ACC112 (cell line): Measurements from ENCODE around the gene DPH1.

Experiments used
- H2AFZ ChIP-seq: fragments of 200-600 bp; sonication (generic); one replicate; pipeline ENCODE4 v1.6.0; 2017; ENCODE audit warnings: antibody characterized with exemption, low read length; ENCODE audit not compliant: unreplicated experiment
- H3K27ac ChIP-seq: fragments of 200-600 bp; sonication (generic); 2 replicates; pipeline ENCODE4 v1.5.1; 2014; ENCODE audit warnings: low read depth, mild to moderate bottlenecking, antibody characterized with exemption, low read length, moderate library complexity
- H3K27me3 ChIP-seq: fragments of 200-600 bp; sonication (generic); 2 replicates; pipeline ENCODE4 v1.6.1; 2014; ENCODE audit warnings: mild to moderate bottlenecking, antibody characterized with exemption, low read length, moderate library complexity, mixed read lengths; ENCODE audit not compliant: insufficient read depth
- H3K36me3 ChIP-seq: fragments of 200-600 bp; sonication (generic); 2 replicates; pipeline ENCODE4 v1.6.1; 2016; ENCODE audit warnings: mild to moderate bottlenecking, antibody characterized with exemption, low read length, moderate library complexity, mixed read lengths; ENCODE audit not compliant: insufficient read depth
- H3K4me1 ChIP-seq: fragments of 200-600 bp; sonication (generic); one replicate; pipeline ENCODE4 v1.6.1; 2016; ENCODE audit warnings: low read length, mixed read lengths; ENCODE audit not compliant: insufficient read depth, unreplicated experiment, control insufficient read depth
- H3K4me3 ChIP-seq: fragments of 200-600 bp; sonication (generic); 2 replicates; pipeline ENCODE4 v1.5.1; 2014; ENCODE audit warnings: mild to moderate bottlenecking, low read depth, low read length
- H3K79me2 ChIP-seq: fragments of 200-600 bp; sonication (generic); one replicate; pipeline ENCODE4 v1.6.0; 2016; ENCODE audit warnings: low read length; ENCODE audit not compliant: control insufficient read depth, unreplicated experiment, insufficient read depth

DPH1 gene

DNA sequence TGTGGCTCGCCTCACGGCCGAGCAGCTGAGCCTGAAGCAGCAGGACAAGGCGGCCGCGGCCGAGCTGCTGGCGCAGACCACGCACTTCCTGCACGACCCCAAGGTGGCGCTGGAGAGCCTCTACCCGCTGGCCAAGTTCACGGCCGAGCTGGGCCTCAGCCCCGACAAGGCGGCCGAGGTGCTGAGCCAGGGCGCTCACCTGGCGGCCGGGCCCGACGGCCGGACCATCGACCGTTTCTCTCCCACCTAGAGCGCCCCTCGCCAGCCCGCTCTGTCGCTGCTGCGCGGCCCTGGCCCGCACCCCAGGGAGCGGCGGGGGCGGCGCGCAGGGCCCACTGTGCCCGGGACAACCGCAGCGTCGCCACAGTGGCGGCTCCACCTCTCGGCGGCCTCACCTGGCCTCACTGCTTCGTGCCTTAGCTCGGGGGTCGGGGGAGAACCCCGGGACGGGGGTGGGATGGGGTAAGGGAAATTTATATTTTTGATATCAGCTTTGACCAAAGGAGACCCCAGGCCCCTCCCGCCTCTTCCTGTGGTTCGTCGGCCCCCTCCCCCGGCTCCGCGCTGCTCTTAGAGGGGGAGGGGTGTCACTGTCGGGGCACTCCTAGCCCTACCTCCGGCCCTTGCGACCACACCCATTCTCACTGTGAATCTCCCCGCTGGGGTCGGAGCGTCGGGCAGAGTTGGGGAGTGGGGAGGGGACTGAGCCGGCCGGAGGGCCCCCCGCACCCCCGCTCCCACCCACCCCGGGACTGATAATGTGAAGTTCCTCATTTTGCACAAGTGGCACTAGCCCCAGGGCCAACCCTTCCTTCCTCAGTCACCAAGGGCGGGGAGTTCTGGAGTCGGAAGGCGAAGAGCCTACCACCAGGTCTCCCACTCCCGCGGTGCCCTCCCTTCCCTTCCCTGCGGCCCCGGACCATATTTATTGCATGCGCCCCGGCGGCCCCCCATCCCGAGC lies 28.9 kb downstream of the DPH1 start:
- no peak overlapping the region for H3K4me3 ChIP-seq
- no peaks in the 10 kb centered on the region for H3K27me3 ChIP-seq
- H3K27ac ChIP-seq = no peak overlapping the region
- H3K79me2 ChIP-seq = peaks cover 14% of the 10 kb centered on the region
- H3K4me1 ChIP-seq = peaks cover 16% of the 10 kb centered on the region
- H3K36me3 ChIP-seq = peaks cover 4% of the 10 kb centered on the region; the same call in 1 of the 2 replicates
- no peak overlapping the region for H2AFZ ChIP-seq

DNA sequence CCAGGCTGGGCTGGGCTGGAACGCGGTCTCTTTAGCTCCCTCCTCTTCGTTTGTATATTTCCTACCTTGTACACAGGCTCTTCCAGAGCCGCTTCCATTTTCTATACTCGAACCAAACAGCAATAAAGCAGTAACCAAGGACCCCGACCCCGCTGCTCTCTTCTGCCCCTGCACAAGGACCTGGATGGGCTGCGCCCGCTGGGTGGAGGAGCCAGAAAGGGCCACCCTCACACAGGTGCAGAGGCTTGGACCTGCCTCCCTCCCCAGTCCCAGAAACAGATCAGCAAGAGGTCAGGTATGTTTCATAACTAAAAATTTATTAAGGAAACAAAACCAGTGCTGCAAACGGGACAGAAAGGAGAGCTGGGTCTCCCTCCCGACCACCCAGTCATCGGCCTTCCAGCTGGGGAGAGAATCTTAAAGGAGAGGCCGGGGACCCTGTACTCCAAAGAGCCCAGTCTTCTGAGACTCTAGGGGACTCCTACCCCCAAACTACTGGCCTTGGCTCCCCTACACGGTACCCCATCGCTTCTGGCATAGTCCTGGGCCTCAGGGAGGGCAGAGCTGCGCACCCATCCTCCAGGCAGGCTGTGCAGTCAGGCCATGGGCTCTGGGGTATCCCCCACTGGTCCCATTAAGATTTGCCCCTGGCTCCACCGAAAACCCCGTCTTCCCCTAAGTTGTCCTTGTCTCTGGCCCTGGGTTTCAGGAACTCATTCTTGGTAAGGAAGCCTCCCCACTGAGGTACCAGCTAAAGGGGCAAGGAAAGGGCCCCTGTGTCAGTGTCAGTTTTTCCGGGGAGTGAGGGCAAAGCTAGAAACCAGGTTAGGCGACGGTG lies 29.8 kb downstream of the DPH1 start:
- Histone ChIP-seq H3K79me2 (peaks cover 14% of the 10 kb centered on the region), H3K4me3 (no peak overlapping the region), H3K4me1 (peaks cover 25% of the 10 kb centered on the region), H3K27ac (no peak overlapping the region), H2AFZ (no peak overlapping the region), H3K36me3 (peaks cover 4% of the 10 kb centered on the region; the same call in 1 of the 2 replicates), H3K27me3 (no peaks in the 10 kb centered on the region)

GRCh38 chr17:2060385-2060658 lies 30.4 kb downstream of the DPH1 start:
- peaks cover 31% of the 10 kb centered on the region for H3K4me1 ChIP-seq
- no peak overlapping the region for H2AFZ ChIP-seq
- peaks cover 14% of the 10 kb centered on the region for H3K79me2 ChIP-seq
- H3K27ac ChIP-seq = no peak overlapping the region
- no peak overlapping the region for H3K4me3 ChIP-seq
- peaks cover 4% of the 10 kb centered on the region; the same call in 1 of the 2 replicates for H3K36me3 ChIP-seq
- H3K27me3 ChIP-seq = no peaks in the 10 kb centered on the region

DNA sequence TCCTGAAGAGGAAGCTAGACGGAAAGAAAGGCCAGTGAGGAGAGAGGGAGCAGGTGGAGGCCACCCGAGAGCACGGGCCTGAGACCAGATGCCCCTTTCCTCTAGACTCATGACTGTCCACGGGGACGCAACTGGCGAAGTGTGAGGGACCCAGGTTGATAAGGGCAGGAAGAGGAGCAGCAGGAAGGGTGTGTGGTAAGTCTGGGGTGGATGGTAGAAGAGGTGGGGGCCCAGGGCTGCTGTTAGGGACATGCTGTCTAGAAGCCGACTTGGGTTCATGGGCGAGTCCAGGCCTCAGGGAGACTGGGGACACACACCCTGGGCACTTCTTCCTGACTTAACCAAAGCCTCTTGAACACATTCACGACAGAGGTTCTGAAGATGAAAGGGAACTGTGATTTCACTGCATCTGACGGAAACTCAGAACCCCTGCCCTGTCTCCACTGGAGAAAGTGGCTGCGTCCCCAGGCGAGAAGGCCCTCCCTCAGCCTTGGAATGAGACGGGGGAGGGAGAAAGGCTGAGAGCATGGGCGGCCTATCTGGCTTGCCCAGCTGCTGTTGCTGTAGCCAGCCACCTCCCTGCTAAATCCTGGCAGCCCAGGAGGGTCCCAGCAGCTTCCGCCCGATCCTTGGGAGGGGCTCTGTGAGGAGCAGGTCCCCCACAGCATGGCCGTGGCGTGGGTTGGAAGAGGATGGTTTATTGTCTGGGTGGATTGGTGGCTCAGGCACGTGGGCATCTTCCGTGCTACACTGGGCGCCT lies 30.9 kb downstream of the DPH1 start:
- H3K4me3 ChIP-seq = no peak overlapping the region
- peaks cover 35% of the 10 kb centered on the region for H3K4me1 ChIP-seq
- no peak overlapping the region for H3K27ac ChIP-seq
- no peak overlapping the region for H2AFZ ChIP-seq
- peaks cover 4% of the 10 kb centered on the region; the same call in 1 of the 2 replicates for H3K36me3 ChIP-seq
- H3K27me3 ChIP-seq = no peaks in the 10 kb centered on the region
- peaks cover 14% of the 10 kb centered on the region for H3K79me2 ChIP-seq

- Histone ChIP-seq H3K27ac (no peak overlapping the region), H3K4me1 (peaks cover 42% of the 10 kb centered on the region), H3K4me3 (no peak overlapping the region), H3K36me3 (peaks cover 4% of the 10 kb centered on the region; the same call in 1 of the 2 replicates), H2AFZ (no peak overlapping the region), H3K27me3 (no peaks in the 10 kb centered on the region), H3K79me2 (peaks cover 12% of the 10 kb centered on the region)
Observed at GRCh38 chr17:2061441-2061958, 31.5 kb downstream of the DPH1 start.

DNA sequence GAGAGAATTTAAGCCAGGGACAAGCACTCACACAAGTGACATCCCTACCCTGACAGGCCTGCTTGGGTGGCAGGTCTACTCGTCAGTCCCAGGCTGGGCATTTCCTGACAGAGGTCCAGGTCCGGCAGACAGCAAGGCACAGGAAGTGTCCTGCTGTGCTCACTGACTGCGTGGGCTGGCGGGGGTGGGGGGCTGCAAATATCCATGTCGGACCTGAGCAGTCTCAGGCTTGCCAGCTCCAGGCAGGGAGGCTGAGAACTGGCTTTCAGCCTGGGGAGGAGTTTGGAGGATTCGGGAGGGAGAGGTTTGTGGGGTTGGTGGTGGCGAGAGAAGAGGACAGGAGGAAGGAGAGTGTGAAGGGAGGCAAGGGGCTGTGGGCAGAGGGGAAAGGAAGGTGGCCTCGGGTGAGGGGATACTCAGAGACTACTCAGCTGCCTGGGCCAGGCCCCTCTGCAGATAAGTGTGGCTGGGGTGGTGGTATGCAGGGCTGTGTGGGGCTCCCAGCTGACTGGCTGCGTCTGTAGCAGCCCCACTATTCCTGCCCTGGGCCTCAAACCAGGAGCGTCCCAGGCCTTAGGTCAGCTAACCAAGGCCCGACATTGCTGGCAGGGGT lies 32.7 kb downstream of the DPH1 start:
- H3K36me3 ChIP-seq = peaks cover 4% of the 10 kb centered on the region; the same call in 1 of the 2 replicates
- H3K4me1 ChIP-seq = peaks cover 52% of the 10 kb centered on the region
- peak overlapping the region; percentile 4; the same call in 1 of the 2 replicates for H3K27ac ChIP-seq
- no peak overlapping the region for H2AFZ ChIP-seq
- H3K27me3 ChIP-seq = no peaks in the 10 kb centered on the region
- H3K4me3 ChIP-seq = no peak overlapping the region
- H3K79me2 ChIP-seq = peaks cover 5% of the 10 kb centered on the region

GRCh38 chr17:2063261-2064146 lies 33.6 kb downstream of the DPH1 start:
- H3K27me3 ChIP-seq = no peaks in the 10 kb centered on the region
- peaks cover 2% of the 10 kb centered on the region; the same call in 1 of the 2 replicates for H3K36me3 ChIP-seq
- H3K79me2 ChIP-seq = no peaks in the 10 kb centered on the region
- H3K27ac ChIP-seq = 0 out of 2 replicates have a peak overlapping the region, but pooled peaks have one; percentile 10
- H3K4me3 ChIP-seq = no peak overlapping the region
- peaks cover 60% of the 10 kb centered on the region for H3K4me1 ChIP-seq
- no peak overlapping the region for H2AFZ ChIP-seq

GRCh38 chr17:2064147-2064489 lies 34.2 kb downstream of the DPH1 start:
- 0 out of 2 replicates have a peak overlapping the region, but pooled peaks have one; percentile 10 for H3K27ac ChIP-seq

DNA sequence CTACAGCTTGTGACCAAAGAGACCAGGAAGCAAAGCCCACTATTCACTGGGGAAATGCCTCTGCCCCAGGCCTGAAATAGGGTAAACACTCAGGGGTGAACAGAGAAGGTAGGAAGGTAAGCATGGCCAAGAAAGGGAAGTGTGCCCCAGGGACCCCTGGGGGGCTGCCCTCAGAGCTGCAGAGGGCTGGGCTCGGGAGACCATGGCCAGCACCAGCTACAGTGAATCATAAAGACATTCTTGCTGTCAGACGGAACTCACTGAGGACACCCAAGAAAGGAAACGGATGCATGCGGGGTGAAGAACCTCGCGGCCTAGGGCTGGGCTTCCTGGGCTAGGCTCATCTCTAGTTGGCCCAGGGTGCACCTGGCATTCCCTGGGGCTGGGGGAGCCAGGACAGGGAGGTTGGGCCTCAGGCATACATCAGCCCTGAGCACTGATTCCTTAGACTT lies 34.6 kb downstream of the DPH1 start:
- peaks cover 67% of the 10 kb centered on the region for H3K4me1 ChIP-seq
- peaks cover 2% of the 10 kb centered on the region; the same call in 1 of the 2 replicates for H3K36me3 ChIP-seq
- no peaks in the 10 kb centered on the region for H3K27me3 ChIP-seq
- no peak overlapping the region for H3K4me3 ChIP-seq
- H3K27ac ChIP-seq = no peak overlapping the region
- H3K79me2 ChIP-seq = no peaks in the 10 kb centered on the region
- no peak overlapping the region for H2AFZ ChIP-seq

More at GRCh38 chr17:2064147-2064489, 34.2 kb downstream of the DPH1 start:
- H3K36me3 ChIP-seq = peaks cover 2% of the 10 kb centered on the region; the same call in 1 of the 2 replicates
- no peak overlapping the region for H2AFZ ChIP-seq
- H3K4me3 ChIP-seq = no peak overlapping the region
- peaks cover 67% of the 10 kb centered on the region for H3K4me1 ChIP-seq
- H3K27me3 ChIP-seq = no peaks in the 10 kb centered on the region
- no peaks in the 10 kb centered on the region for H3K79me2 ChIP-seq
